Liver (tissue), 9 donors: ENCODE measurements around the gene ZNF710. TPM values are rescaled to one million over a fixed set of nuclear protein-coding genes. Genes with fewer than 3 reads are reported as not detected.
A peak's percentile ranks its signal among the peaks of the same experiment; 100 is the strongest.

Experiments
- DNase-seq: peaks from one replicate; pipeline ENCODE4 v3.0.0-alpha.2; 2017; ENCODE audit warnings: low spot score
- H3K27ac ChIP-seq, 2 donors: one replicate each; pipeline ENCODE4 v1.7.0; 2013; ENCODE audit warnings: inconsistent platforms in 2 of 2, low read length in 2 of 2, control low read depth in 1 of 2, low read depth in 1 of 2, mild to moderate bottlenecking in 1 of 2
- H3K27me3 ChIP-seq, 4 donors: one replicate each; pipeline versions ENCODE4 v1.6.1 to v1.7.0; 2013; ENCODE audit warnings: low read length in 3 of 4, inconsistent platforms in 1 of 4, mild to moderate bottlenecking in 1 of 4, moderate library complexity in 1 of 4; ENCODE audit not compliant: control insufficient read depth in 4 of 4, insufficient read depth in 4 of 4
- H3K36me3 ChIP-seq, 4 donors: one replicate each; pipeline versions ENCODE4 v1.6.1 to v1.7.0; 2013; ENCODE audit warnings: low read length in 3 of 4, mild to moderate bottlenecking in 3 of 4, low read depth in 1 of 4, moderate library complexity in 1 of 4; ENCODE audit not compliant: control insufficient read depth in 4 of 4, insufficient read depth in 3 of 4
- H3K4me1 ChIP-seq, 4 donors: one replicate each; pipeline versions ENCODE4 v1.6.1 to v1.7.0; 2013; ENCODE audit warnings: low read length in 3 of 4, mild to moderate bottlenecking in 3 of 4, moderate library complexity in 1 of 4; ENCODE audit not compliant: control insufficient read depth in 4 of 4, insufficient read depth in 4 of 4
- H3K4me3 ChIP-seq, 3 donors: one replicate each; pipeline versions ENCODE4 v1.6.1 to v1.7.0; 2013; ENCODE audit warnings: low read length in 3 of 3, control low read depth in 1 of 3, low read depth in 1 of 3, mild to moderate bottlenecking in 1 of 3
- H3K9ac ChIP-seq, 2 donors: one replicate each; pipeline ENCODE4 v1.7.0; 2013; ENCODE audit warnings: low read length in 2 of 2, mild to moderate bottlenecking in 2 of 2, moderate library complexity in 2 of 2, control low read depth in 1 of 2, low read depth in 1 of 2
- H3K9me3 ChIP-seq, 4 donors: one replicate each; pipeline versions ENCODE4 v1.6.1 to v1.7.0; 2013; ENCODE audit warnings: low read length in 3 of 4; ENCODE audit not compliant: control insufficient read depth in 4 of 4
- ATF3 ChIP-seq: IDR thresholded peaks from 2 replicates; pipeline ENCODE4 v1.6.1; 2016; ENCODE audit warnings: antibody characterized with exemption
- CTCF ChIP-seq: fragments of 150-350 bp; IDR thresholded peaks from 2 replicates; pipeline ENCODE4 v1.5.1; 2017; ENCODE audit warnings: improper control_type of control experiment, low read depth, low read length; ENCODE audit not compliant: missing input control
- EGR1 ChIP-seq, 2 donors: IDR thresholded peaks; 2 replicates each; pipeline ENCODE4 v1.6.1; 2016 to 2018; ENCODE audit warnings: antibody characterized with exemption in 2 of 2, low read depth in 2 of 2
- GABPA ChIP-seq, 2 donors: IDR thresholded peaks in 1 of 2; conservative IDR thresholded peaks in 1 of 2; 2 replicates each; pipeline ENCODE4 v1.6.1; 2016; ENCODE audit warnings: antibody characterized with exemption in 2 of 2, mild to moderate bottlenecking in 1 of 2, moderate library complexity in 1 of 2
- JUND ChIP-seq, 2 donors: IDR thresholded peaks; 2 replicates each; pipeline ENCODE4 v1.6.1; 2016; ENCODE audit warnings: antibody characterized with exemption in 2 of 2
- NR2F2 ChIP-seq: IDR thresholded peaks from 2 replicates; pipeline ENCODE4 v1.6.1; 2016; ENCODE audit warnings: antibody characterized with exemption
- RAD21 ChIP-seq, 2 donors: IDR thresholded peaks; 2 replicates each; pipeline ENCODE4 v1.6.1; 2016; ENCODE audit warnings: antibody characterized with exemption in 2 of 2, mild to moderate bottlenecking in 2 of 2
- TAF1 ChIP-seq: conservative IDR thresholded peaks from 2 replicates; pipeline ENCODE4 v1.6.1; 2016; ENCODE audit warnings: antibody characterized with exemption, mild to moderate bottlenecking
- YY1 ChIP-seq: IDR thresholded peaks from 2 replicates; pipeline ENCODE4 v1.6.1; 2016; ENCODE audit warnings: antibody characterized with exemption, mild to moderate bottlenecking
- WGBS: extraction: QIAGEN DNeasy Blood & Tissue Kit; methylation state at CpG from one replicate; pipeline ENCODE4 v1.1.7; 2013; 5-methylcytosine and 5-hydroxymethylcytosine counted together
- polyA plus RNA-seq, 2 donors: library from polyadenylated mRNA; stranded (reverse) in 1 of 2; unstranded in 1 of 2; fragments of 200-250 nt in 1 of 2; fragments of >200 nt in 1 of 2; fragmentation: Nextera tagmentation in 1 of 2; extraction: Ambion mirVana in 1 of 2; gene quantifications; one replicate each; pipeline versions ENCODE4 v1.2.1 to v1.2.3, GENCODE V29; 2013 to 2015
- total RNA-seq, 2 donors: library from RNA; depleted of rRNA; stranded (reverse); fragments of >200 nt; gene quantifications; one replicate each; pipeline ENCODE4 v1.2.3, GENCODE V29; 2014
- TF ChIP-seq, protein P1 (sequence below): IDR thresholded peaks from 2 replicates; pipeline ENCODE4 v1.6.1; 2016; ENCODE audit warnings: antibody characterized with exemption
- TF ChIP-seq, protein P2 (sequence below): IDR thresholded peaks from 2 replicates; pipeline ENCODE4 v1.6.1; 2016; ENCODE audit warnings: antibody characterized with exemption
- TF ChIP-seq, protein P3 (sequence below): IDR thresholded peaks from 2 replicates; pipeline ENCODE4 v1.6.1; 2016; ENCODE audit warnings: antibody characterized with exemption, mild to moderate bottlenecking
- donor health status: healthy.
- donor health status: healthy.
- donor health status: healthy.
- donor health status: healthy.
- donor health status: healthy.

The ZNF710 gene
- total and polyA plus RNA-seq, 4 donors = 1.9 to 15.3 (median 5.4) TPM

- WGBS = 92% methylated on average over 7 of the region's 7 CpGs
- no peaks in the 10 kb centered on the region for H3K36me3 ChIP-seq
- H3K9ac ChIP-seq = peak overlapping the region in 1 of 2 donors; percentile 50
- no peak for DNase-seq
- H3K27ac ChIP-seq = peak overlapping the region; percentile 64 to 88
- H3K27me3 ChIP-seq = no peaks in the 10 kb centered on the region
- H3K9me3 ChIP-seq = no peaks in the 10 kb centered on the region
- peaks cover 8 to 34% (median 21%) of the 10 kb centered on the region in 4 donors for H3K4me1 ChIP-seq
- TF ChIP-seq, protein P1, sequence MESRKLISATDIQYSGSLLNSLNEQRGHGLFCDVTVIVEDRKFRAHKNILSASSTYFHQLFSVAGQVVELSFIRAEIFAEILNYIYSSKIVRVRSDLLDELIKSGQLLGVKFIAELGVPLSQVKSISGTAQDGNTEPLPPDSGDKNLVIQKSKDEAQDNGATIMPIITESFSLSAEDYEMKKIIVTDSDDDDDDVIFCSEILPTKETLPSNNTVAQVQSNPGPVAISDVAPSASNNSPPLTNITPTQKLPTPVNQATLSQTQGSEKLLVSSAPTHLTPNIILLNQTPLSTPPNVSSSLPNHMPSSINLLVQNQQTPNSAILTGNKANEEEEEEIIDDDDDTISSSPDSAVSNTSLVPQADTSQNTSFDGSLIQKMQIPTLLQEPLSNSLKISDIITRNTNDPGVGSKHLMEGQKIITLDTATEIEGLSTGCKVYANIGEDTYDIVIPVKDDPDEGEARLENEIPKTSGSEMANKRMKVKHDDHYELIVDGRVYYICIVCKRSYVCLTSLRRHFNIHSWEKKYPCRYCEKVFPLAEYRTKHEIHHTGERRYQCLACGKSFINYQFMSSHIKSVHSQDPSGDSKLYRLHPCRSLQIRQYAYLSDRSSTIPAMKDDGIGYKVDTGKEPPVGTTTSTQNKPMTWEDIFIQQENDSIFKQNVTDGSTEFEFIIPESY = no peak
- TF ChIP-seq YY1 (no peak), GABPA (IDR thresholded peaks at IDR 0.05 in 1 of 2, conservative IDR thresholded peaks at IDR 0.05 in 1 of 2) (no peak), EGR1 (IDR thresholded peaks at IDR 0.05; ENCODE audit: low read depth in 2 of 2) (no peak), RAD21 (IDR thresholded peaks at IDR 0.05) (no peak), NR2F2 (no peak), TAF1 (no peak), JUND (IDR thresholded peaks at IDR 0.05) (no peak)
- TF ChIP-seq, protein P2, sequence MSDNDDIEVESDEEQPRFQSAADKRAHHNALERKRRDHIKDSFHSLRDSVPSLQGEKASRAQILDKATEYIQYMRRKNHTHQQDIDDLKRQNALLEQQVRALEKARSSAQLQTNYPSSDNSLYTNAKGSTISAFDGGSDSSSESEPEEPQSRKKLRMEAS = no peak
- no peak overlapping the region for H3K4me3 ChIP-seq
These were observed 2.6 kb downstream of the ZNF710 start for GRCh38 chr15:90003736-90004135.

- TF ChIP-seq TAF1 (no peak), CTCF (no peak), ATF3 (no peak)
- TF ChIP-seq, protein P3, sequence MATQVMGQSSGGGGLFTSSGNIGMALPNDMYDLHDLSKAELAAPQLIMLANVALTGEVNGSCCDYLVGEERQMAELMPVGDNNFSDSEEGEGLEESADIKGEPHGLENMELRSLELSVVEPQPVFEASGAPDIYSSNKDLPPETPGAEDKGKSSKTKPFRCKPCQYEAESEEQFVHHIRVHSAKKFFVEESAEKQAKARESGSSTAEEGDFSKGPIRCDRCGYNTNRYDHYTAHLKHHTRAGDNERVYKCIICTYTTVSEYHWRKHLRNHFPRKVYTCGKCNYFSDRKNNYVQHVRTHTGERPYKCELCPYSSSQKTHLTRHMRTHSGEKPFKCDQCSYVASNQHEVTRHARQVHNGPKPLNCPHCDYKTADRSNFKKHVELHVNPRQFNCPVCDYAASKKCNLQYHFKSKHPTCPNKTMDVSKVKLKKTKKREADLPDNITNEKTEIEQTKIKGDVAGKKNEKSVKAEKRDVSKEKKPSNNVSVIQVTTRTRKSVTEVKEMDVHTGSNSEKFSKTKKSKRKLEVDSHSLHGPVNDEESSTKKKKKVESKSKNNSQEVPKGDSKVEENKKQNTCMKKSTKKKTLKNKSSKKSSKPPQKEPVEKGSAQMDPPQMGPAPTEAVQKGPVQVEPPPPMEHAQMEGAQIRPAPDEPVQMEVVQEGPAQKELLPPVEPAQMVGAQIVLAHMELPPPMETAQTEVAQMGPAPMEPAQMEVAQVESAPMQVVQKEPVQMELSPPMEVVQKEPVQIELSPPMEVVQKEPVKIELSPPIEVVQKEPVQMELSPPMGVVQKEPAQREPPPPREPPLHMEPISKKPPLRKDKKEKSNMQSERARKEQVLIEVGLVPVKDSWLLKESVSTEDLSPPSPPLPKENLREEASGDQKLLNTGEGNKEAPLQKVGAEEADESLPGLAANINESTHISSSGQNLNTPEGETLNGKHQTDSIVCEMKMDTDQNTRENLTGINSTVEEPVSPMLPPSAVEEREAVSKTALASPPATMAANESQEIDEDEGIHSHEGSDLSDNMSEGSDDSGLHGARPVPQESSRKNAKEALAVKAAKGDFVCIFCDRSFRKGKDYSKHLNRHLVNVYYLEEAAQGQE = no peak
- TF ChIP-seq, protein P1 = no peak
- Histone ChIP-seq H3K4me1 (peaks cover 8 to 34% (median 21%) of the 10 kb centered on the region in 4 donors), H3K36me3 (no peaks in the 10 kb centered on the region), H3K4me3 (no peak overlapping the region), H3K27me3 (no peaks in the 10 kb centered on the region), H3K9ac (no peak overlapping the region), H3K9me3 (no peaks in the 10 kb centered on the region), H3K27ac (peak overlapping the region; percentile 64 to 88)
- DNase-seq = no peak
- WGBS = 85% methylated on average over 5 of the region's 5 CpGs
These were observed 3.1 kb downstream of the ZNF710 start for GRCh38 chr15:90004252-90004651.
